WTC11 (cell line): ENCODE measurements around the gene AHRR. TPM values are rescaled to one million over a fixed set of nuclear protein-coding genes. Genes with fewer than 3 reads are reported as not detected.

Experiments used
- ATAC-seq: fragments of 200-7000 bp; cut with Tn5 transposase; 2 replicates; pipeline ENCODE4 v1.10.0; 2021; ENCODE audit warnings: mild to moderate bottlenecking, moderate library complexity
- CTCF ChIA-PET: fragments of 300-600 bp; sonication (Branson Sonifier 250); formaldehyde crosslinking; loops from one replicate; lab custom pipeline; 2021; ENCODE audit warnings: antibody characterized with exemption; lab: Charles Lee
- POLR2A ChIA-PET: fragments of 350-600 bp; sonication (Branson Sonifier 250); formaldehyde crosslinking; loops from one replicate; lab custom pipeline; 2021; ENCODE audit warnings: antibody characterized with exemption; lab: Charles Lee
- DNase-seq: peaks from one replicate; pipeline ENCODE4 v3.0.0; 2021; ENCODE audit warnings: low spot score
- H3K27ac Mint-ChIP-seq: 2 replicates; pipeline ENCODE4 v1.8.0; 2021; ENCODE audit warnings: mixed read lengths
- H3K27me3 Mint-ChIP-seq: 2 replicates; pipeline ENCODE4 v1.8.0; 2021; ENCODE audit warnings: low read depth, mild to moderate bottlenecking, moderate library complexity, mixed read lengths
- H3K36me3 Mint-ChIP-seq: 2 replicates; pipeline ENCODE4 v1.8.0; 2021; ENCODE audit warnings: mixed read lengths
- H3K4me1 Mint-ChIP-seq: 2 replicates; pipeline ENCODE4 v1.8.0; 2022; ENCODE audit warnings: mixed read lengths
- H3K4me3 Mint-ChIP-seq: 2 replicates; pipeline ENCODE4 v1.8.0; 2021; ENCODE audit warnings: mild to moderate bottlenecking, moderate library complexity, mixed read lengths
- H3K9me3 Mint-ChIP-seq: 2 replicates; pipeline ENCODE4 v1.8.0; 2021; ENCODE audit warnings: mixed read lengths
- ATF1 ChIP-seq: sonication (generic); formaldehyde crosslinking; IDR thresholded peaks from 2 replicates; pipeline ENCODE4 v1.8.1; 2023; ENCODE audit warnings: mild to moderate bottlenecking, moderate library complexity, missing genetic modification reagents
- ATF2 ChIP-seq: sonication (generic); formaldehyde crosslinking; IDR thresholded peaks from 2 replicates; pipeline ENCODE4 v1.8.1; 2022; ENCODE audit warnings: low read depth, missing genetic modification reagents, borderline replicate concordance
- NFATC4 ChIP-seq: fragments of 250-450 bp; sonication (Bioruptor Pico); IDR thresholded peaks from 2 replicates; pipeline ENCODE4 v1.9.0; 2021; ENCODE audit warnings: mild to moderate bottlenecking
- PREB ChIP-seq: sonication (generic); formaldehyde crosslinking; IDR thresholded peaks from 2 replicates; pipeline ENCODE4 v1.8.1; 2022; ENCODE audit warnings: mild to moderate bottlenecking, missing genetic modification reagents, moderate library complexity, borderline replicate concordance
- RELA ChIP-seq: sonication (generic); formaldehyde crosslinking; IDR thresholded peaks from 2 replicates; pipeline ENCODE4 v1.8.1; 2022; ENCODE audit warnings: missing genetic modification reagents, mild to moderate bottlenecking, borderline replicate concordance
- TCF7 ChIP-seq: sonication (generic); formaldehyde crosslinking; IDR thresholded peaks from 2 replicates; pipeline ENCODE4 v1.8.0; 2022; ENCODE audit warnings: mild to moderate bottlenecking, low read depth, missing genetic modification reagents, moderate library complexity
- USF2 ChIP-seq: sonication (generic); formaldehyde crosslinking; IDR thresholded peaks from 2 replicates; pipeline ENCODE4 v1.8.1; 2023; ENCODE audit warnings: mild to moderate bottlenecking, missing genetic modification reagents, moderate library complexity
- ZNF121 ChIP-seq: sonication (generic); formaldehyde crosslinking; IDR thresholded peaks from 2 replicates; pipeline ENCODE4 v1.8.0; 2023; ENCODE audit warnings: missing genetic modification reagents
- ZNF317 ChIP-seq: sonication (generic); formaldehyde crosslinking; IDR thresholded peaks from 2 replicates; pipeline ENCODE4 v1.8.1; 2023; ENCODE audit warnings: low read depth, mild to moderate bottlenecking, moderate library complexity, missing genetic modification reagents, borderline replicate concordance
- ZNF423 ChIP-seq: fragments of 250-450 bp; sonication (Bioruptor Pico); IDR thresholded peaks from 2 replicates; pipeline ENCODE4 v2.1.2; 2022; ENCODE audit warnings: mild to moderate bottlenecking, moderate library complexity
- ZNF425 ChIP-seq: fragments of 250-450 bp; sonication (Bioruptor Pico); conservative IDR thresholded peaks from 2 replicates; pipeline ENCODE4 v1.9.0; 2021; ENCODE audit warnings: mild to moderate bottlenecking
- ZNF532 ChIP-seq: fragments of 250-450 bp; sonication (Bioruptor Pico); IDR thresholded peaks from 2 replicates; pipeline ENCODE4 v1.9.0; 2021; ENCODE audit warnings: mild to moderate bottlenecking, borderline replicate concordance
- total RNA-seq: library from RNA; stranded (reverse); gene quantifications from 3 replicates; pipeline ENCODE4 v1.2.3, GENCODE V29; 2021
- TF ChIP-seq, protein P1 (sequence below): fragments of 250-450 bp; sonication (Bioruptor Pico); IDR thresholded peaks from 2 replicates; pipeline ENCODE4 v1.9.0; 2021; ENCODE audit warnings: mild to moderate bottlenecking
- TF ChIP-seq, protein P2 (sequence below): fragments of 200-600 bp; IDR thresholded peaks from 2 replicates; pipeline ENCODE4 v1.8.0; 2022; ENCODE audit warnings: antibody characterized with exemption

Gene AHRR
- total RNA-seq, 1 experiment from 2014 or later: 4.5 TPM

DNA sequence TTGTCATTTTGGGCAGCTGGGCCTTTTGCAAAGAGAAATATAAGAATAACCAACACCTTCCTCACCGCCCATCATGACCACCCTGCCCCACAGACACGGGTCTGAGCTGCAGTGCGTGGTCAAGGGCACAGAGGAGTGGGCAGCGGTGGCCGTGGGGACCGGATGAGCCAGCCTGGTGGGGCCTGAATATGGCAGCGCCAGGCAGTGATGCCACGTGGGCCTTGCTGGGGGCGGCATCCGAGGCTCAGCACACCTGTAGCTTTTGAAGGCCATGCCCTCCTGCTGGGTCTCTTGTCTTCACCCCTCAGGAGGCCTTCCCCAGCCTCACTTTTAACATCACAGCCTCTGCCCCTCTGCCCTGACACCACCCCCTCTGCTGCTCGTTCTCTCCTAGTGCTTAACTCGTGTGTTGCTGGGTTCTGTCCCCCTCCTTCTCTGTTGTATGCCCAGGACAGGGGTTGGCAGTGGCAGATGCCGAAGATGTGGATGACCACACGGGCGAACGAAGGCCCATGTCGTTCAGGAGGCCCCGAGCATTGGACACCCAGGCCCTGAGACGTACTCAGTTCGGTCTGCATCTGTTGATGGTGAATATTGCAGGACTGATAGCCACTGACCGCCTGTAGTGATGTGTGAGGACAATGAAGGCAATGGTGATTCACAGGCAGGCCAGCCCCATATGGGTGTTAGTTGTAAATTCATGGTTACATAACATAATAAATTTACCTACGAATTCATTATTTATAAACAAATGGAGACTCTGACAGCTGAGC, 46.0 kb downstream of the AHRR start:
- ATAC-seq (no peak), DNase-seq (peak; percentile 10)
- Mint-ChIP-seq H3K36me3 (no peaks in the 10 kb centered on the region), H3K4me1 (no peaks in the 10 kb centered on the region; the same call in 1 of the 2 replicates), H3K4me3 (no peak overlapping the region), H3K27ac (no peak overlapping the region), H3K9me3 (peaks cover 10% of the 10 kb centered on the region), H3K27me3 (no peaks in the 10 kb centered on the region)
- ChIA-PET POLR2A (no interaction called here), CTCF (interaction anchor here (0.9 to 1.9 kb wide), 4 partner anchors 17 to 79 kb away, joined by 3 to 10 read pairs (median 6); no protein-coding TSS in a partner anchor)
- TF ChIP-seq ZNF425 (no peak), ZNF423 (peak; percentile 63)

GRCh38 chr5:368183-369084, 46.9 kb downstream of the AHRR start:
- Mint-ChIP-seq H3K27me3 (no peaks in the 10 kb centered on the region), H3K27ac (no peak overlapping the region), H3K4me1 (no peaks in the 10 kb centered on the region; the same call in 1 of the 2 replicates), H3K36me3 (no peaks in the 10 kb centered on the region), H3K4me3 (no peak overlapping the region)
- ATAC-seq: no peak
- ChIA-PET CTCF (interaction anchor here (0.8 to 1.9 kb wide), 4 partner anchors 18 to 79 kb away, joined by 3 to 10 read pairs (median 6); no protein-coding TSS in a partner anchor), POLR2A (no interaction called here)
- DNase-seq: peak; percentile 8
- TF ChIP-seq ATF2 (CRISPR knock-in tag) (no peak), PREB (no peak), ZNF317 (CRISPR knock-in tag) (no peak)
- TF ChIP-seq, protein P1, sequence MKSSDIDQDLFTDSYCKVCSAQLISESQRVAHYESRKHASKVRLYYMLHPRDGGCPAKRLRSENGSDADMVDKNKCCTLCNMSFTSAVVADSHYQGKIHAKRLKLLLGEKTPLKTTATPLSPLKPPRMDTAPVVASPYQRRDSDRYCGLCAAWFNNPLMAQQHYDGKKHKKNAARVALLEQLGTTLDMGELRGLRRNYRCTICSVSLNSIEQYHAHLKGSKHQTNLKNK: no peak
- TF ChIP-seq, all 79 proteins: peak for 0
- peaks cover 10% of the 10 kb centered on the region for H3K9me3 Mint-ChIP-seq

DNA sequence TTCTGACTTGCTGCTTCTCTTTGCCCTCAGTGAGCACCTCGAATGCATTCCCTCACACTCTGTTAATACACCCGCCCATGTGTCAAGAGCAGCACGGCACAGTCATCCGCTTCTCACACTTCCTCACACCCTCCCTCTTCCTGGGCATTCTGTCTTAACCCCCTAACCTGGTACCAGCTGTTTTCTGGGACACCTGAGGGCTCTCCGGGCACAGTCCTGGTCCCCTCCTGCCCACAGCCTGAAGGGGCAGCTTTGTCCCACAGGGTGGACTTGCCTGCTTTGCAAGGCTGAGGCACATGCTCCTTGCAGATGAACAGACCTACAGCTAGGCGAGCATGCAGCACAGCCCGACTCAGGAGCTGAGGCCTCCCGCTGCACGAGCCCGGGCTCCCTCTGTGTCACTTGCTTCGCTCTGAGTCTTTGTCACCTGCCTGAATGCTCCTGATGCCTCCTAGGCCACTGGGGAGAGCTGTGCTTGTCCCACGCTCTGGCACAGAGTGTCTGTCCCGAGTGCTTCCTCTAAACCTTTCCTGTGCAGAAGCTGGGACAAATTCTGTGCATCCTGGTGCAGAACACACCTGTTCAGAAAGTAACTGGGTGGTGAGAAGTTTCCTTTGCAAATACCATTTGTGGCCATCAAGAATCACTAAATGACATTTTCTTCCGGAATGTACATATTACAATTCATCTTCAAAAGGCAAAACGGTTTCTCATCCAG, 47.8 kb downstream of the AHRR start:
- Mint-ChIP-seq H3K4me1 (peaks cover 1% of the 10 kb centered on the region; the same call in 1 of the 2 replicates), H3K27me3 (peaks cover 2% of the 10 kb centered on the region), H3K27ac (no peak overlapping the region), H3K36me3 (no peaks in the 10 kb centered on the region), H3K9me3 (peaks cover 9% of the 10 kb centered on the region), H3K4me3 (no peak overlapping the region)
- DNase-seq (peak; percentile 12), ATAC-seq (no peak)
- POLR2A ChIA-PET: interaction anchor here (0.7 kb wide), 2 partner anchors 51 to 101 kb away, joined by 3 read pairs; no protein-coding TSS in a partner anchor
- CTCF ChIA-PET: interaction anchor here (0.6 to 1.9 kb wide), 5 partner anchors 19 to 78 kb away, joined by 3 to 10 read pairs (median 4); no protein-coding TSS in a partner anchor
- TF ChIP-seq ZNF121 (no peak), TCF7 (CRISPR knock-in tag) (no peak), ZNF532 (CRISPR knock-in tag) (no peak), ATF1 (CRISPR knock-in tag) (no peak), NFATC4 (CRISPR knock-in tag) (no peak), RELA (CRISPR knock-in tag) (no peak), USF2 (CRISPR knock-in tag) (no peak)
- TF ChIP-seq, protein P2, sequence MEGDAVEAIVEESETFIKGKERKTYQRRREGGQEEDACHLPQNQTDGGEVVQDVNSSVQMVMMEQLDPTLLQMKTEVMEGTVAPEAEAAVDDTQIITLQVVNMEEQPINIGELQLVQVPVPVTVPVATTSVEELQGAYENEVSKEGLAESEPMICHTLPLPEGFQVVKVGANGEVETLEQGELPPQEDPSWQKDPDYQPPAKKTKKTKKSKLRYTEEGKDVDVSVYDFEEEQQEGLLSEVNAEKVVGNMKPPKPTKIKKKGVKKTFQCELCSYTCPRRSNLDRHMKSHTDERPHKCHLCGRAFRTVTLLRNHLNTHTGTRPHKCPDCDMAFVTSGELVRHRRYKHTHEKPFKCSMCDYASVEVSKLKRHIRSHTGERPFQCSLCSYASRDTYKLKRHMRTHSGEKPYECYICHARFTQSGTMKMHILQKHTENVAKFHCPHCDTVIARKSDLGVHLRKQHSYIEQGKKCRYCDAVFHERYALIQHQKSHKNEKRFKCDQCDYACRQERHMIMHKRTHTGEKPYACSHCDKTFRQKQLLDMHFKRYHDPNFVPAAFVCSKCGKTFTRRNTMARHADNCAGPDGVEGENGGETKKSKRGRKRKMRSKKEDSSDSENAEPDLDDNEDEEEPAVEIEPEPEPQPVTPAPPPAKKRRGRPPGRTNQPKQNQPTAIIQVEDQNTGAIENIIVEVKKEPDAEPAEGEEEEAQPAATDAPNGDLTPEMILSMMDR: no peak
